GM12878 (cell line): ENCODE measurements around the gene TBRG4. TPM values are rescaled to one million over a fixed set of nuclear protein-coding genes. Genes with fewer than 3 reads are reported as not detected.

ENCODE experiments used
- ATAC-seq: fragments of 200-7000 bp; cut with Tn5 transposase; 3 replicates; pipeline ENCODE4 v1.9.1; 2020; ENCODE audit warnings: mild to moderate bottlenecking, moderate library complexity
- BruUV-seq: library from RNA; stranded (reverse); fragments of 400-500 nt; replicated peaks from 2 replicates; lab custom pipeline; 2021; lab: Mats Ljungman, UMichigan
- CTCF ChIA-PET: fragments of 300-600 bp; sonication (Branson Sonifier 250); formaldehyde crosslinking; extraction: SDS; loops from one replicate; lab custom pipeline; 2021; ENCODE audit warnings: inconsistent platforms; lab: Yijun Ruan, JAX
- POLR2A ChIA-PET: fragments of 350-600 bp; formaldehyde crosslinking; extraction: SDS; loops from one replicate; lab custom pipeline; 2021; ENCODE audit warnings: inconsistent platforms; lab: Charles Lee
- RAD21 ChIA-PET: fragments of 300-600 bp; sonication (Branson Sonifier 250); formaldehyde crosslinking; loops from one replicate; lab custom pipeline; 2023; ENCODE audit warnings: antibody characterized with exemption; ENCODE audit not compliant: unreplicated experiment; lab: Charles Lee
- SMC1A ChIA-PET: fragments of 300-600 bp; sonication (Branson Sonifier 250); formaldehyde crosslinking; loops from one replicate; lab custom pipeline; 2023; ENCODE audit not compliant: unreplicated experiment, uncharacterized antibody; lab: Charles Lee
- DNase-seq: peaks from one replicate; pipeline ENCODE4 v3.0.0-alpha.2; 2011; ENCODE audit warnings: low read depth, low spot score
- FAIRE-seq: peaks from 3 replicates; lab custom pipeline; 2011; peaks lifted over from hg19 to GRCh38; lab: Jason Lieb, UNC
- H2AFZ ChIP-seq: 2 replicates; pipeline ENCODE4 v1.6.0; 2011; ENCODE audit warnings: low read depth, low read length, control low read depth; ENCODE audit not compliant: control insufficient read depth
- H3K27ac ChIP-seq: 2 replicates; pipeline ENCODE4 v1.5.1; 2011; ENCODE audit warnings: control low read depth; ENCODE audit not compliant: control insufficient read depth, insufficient read depth
- H3K27me3 ChIP-seq, 2 experiments: replicated peaks in 1 of 2; 2 replicates each; pipeline versions ENCODE4 v1.6.0 to v1.6.1; 2011; ENCODE audit warnings: low read length in 1 of 2; ENCODE audit not compliant: control insufficient read depth in 2 of 2, insufficient read depth in 2 of 2
- H3K36me3 ChIP-seq, 2 experiments: 2 replicates each; pipeline ENCODE4 v1.5.1; 2011; ENCODE audit warnings: low read length in 1 of 2; ENCODE audit not compliant: control insufficient read depth in 2 of 2, insufficient read depth in 2 of 2
- H3K4me1 ChIP-seq: 2 replicates; pipeline ENCODE4 v1.6.1; 2011; ENCODE audit warnings: mild to moderate bottlenecking, low read length, moderate library complexity, mixed read lengths; ENCODE audit not compliant: control insufficient read depth, insufficient read depth
- H3K4me2 ChIP-seq: 2 replicates; pipeline ENCODE4 v1.6.0; 2011; ENCODE audit warnings: control low read depth; ENCODE audit not compliant: control insufficient read depth, insufficient read depth
- H3K4me3 ChIP-seq: fragments of 200-600 bp; sonication (generic); 2 replicates; pipeline ENCODE4 v1.5.1; 2016
- H3K79me2 ChIP-seq: 2 replicates; pipeline ENCODE4 v1.6.0; 2011; ENCODE audit warnings: low read length; ENCODE audit not compliant: control insufficient read depth, insufficient read depth
- H3K9ac ChIP-seq: 2 replicates; pipeline ENCODE4 v1.8.0; 2011; ENCODE audit warnings: low read length, control low read depth, mixed read lengths; ENCODE audit not compliant: control insufficient read depth, insufficient read depth
- H3K9me3 ChIP-seq: replicated peaks from 3 replicates; pipeline ENCODE4 v1.5.1; 2011; ENCODE audit warnings: mild to moderate bottlenecking, low read length; ENCODE audit not compliant: control insufficient read depth, insufficient read depth
- H4K20me1 ChIP-seq: 2 replicates; pipeline ENCODE4 v1.6.0; 2011; ENCODE audit not compliant: control insufficient read depth, insufficient read depth
- EED ChIP-seq: sonication (generic); IDR thresholded peaks from 2 replicates; pipeline ENCODE4 v1.6.1; 2016; ENCODE audit warnings: antibody characterized with exemption, low read depth
- ETV6 ChIP-seq, 2 experiments: fragments of 450-650 bp in 1 of 2; IDR thresholded peaks in 1 of 2; conservative IDR thresholded peaks in 1 of 2; 2 replicates each; pipeline ENCODE4 v1.6.1; 2014; ENCODE audit warnings: antibody characterized with exemption in 1 of 2, borderline replicate concordance in 1 of 2, low read depth in 1 of 2, mild to moderate bottlenecking in 1 of 2, moderate library complexity in 1 of 2
- JUND ChIP-seq: IDR thresholded peaks from 2 replicates; pipeline ENCODE4 v1.6.1; 2012; ENCODE audit warnings: low read depth, mild to moderate bottlenecking, low read length, improper control_type of control experiment, moderate library complexity
- MYC ChIP-seq: IDR thresholded peaks from 2 replicates; pipeline ENCODE4 v1.6.1; 2011; ENCODE audit warnings: mild to moderate bottlenecking, low read length, moderate library complexity, inconsistent platforms; ENCODE audit not compliant: insufficient read depth, insufficient replicate concordance, insufficient read length, severe bottlenecking
- NFYB ChIP-seq: IDR thresholded peaks from 2 replicates; pipeline ENCODE4 v1.6.1; 2011; ENCODE audit warnings: low read depth, mild to moderate bottlenecking, low read length, improper control_type of control experiment, moderate library complexity; ENCODE audit not compliant: insufficient read depth
- PKNOX1 ChIP-seq: fragments of 450-650 bp; IDR thresholded peaks from 2 replicates; pipeline ENCODE4 v1.6.1; 2016; ENCODE audit warnings: mild to moderate bottlenecking
- POLR2A ChIP-seq: IDR thresholded peaks from 2 replicates; pipeline ENCODE4 v1.6.1; 2011; ENCODE audit warnings: low read depth, mild to moderate bottlenecking, low read length
- RAD51 ChIP-seq: fragments of 450-650 bp; IDR thresholded peaks from 2 replicates; pipeline ENCODE4 v1.6.1; 2016; ENCODE audit warnings: moderate library complexity, mild to moderate bottlenecking, inconsistent platforms
- SRF ChIP-seq, 2 experiments: IDR thresholded peaks; 2 replicates each; pipeline ENCODE4 v1.6.1; 2011; ENCODE audit warnings: low read depth in 2 of 2, low read length in 2 of 2, mild to moderate bottlenecking in 1 of 2, moderate library complexity in 1 of 2
- YY1 ChIP-seq: IDR thresholded peaks from 2 replicates; pipeline ENCODE4 v1.6.1; 2011; ENCODE audit warnings: low read depth, mild to moderate bottlenecking, low read length
- ZNF274 ChIP-seq: IDR thresholded peaks from one replicate; pipeline ENCODE4 v1.8.0; 2011; ENCODE audit not compliant: insufficient read length, insufficient read depth
- WGBS: methylation state at CpG from one replicate; pipeline ENCODE4 v1.1.6; 2016; ENCODE audit warnings: low lambda C conversion rate; ENCODE audit not compliant: insufficient replicate concordance, insufficient coverage; ENCODE audit errors: missing lambda C conversion rate; 5-methylcytosine and 5-hydroxymethylcytosine counted together
- in situ Hi-C: fragments of 300-500 bp; cut with MboI; formaldehyde crosslinking; loops from 9 replicates; pipeline ENCODE4 v1.14.3; 2018; ENCODE audit warnings: mixed read lengths
- intact Hi-C: fragments of 100-400 bp; cut with micrococcal nuclease; formaldehyde crosslinking; loops from one replicate; pipeline ENCODE4 v1.14.2; 2022; ENCODE audit not compliant: unreplicated experiment
- polyA plus RNA-seq, 11 experiments: library from polyadenylated mRNA; depleted of rRNA in 4 of 11; unstranded in 6 of 11; stranded (reverse) in 5 of 11; fragments of >200 nt; fragmentation: Nextera tagmentation in 4 of 11; fragmentation: Illumina TruSeq in 1 of 11; extraction: Ambion mirVana in 4 of 11; extraction: Trizol in 1 of 11; gene quantifications; 1 replicate in 1 of 11; 2 replicates in 10 of 11; pipeline versions ENCODE4 v1.2.1 to v1.2.3, GENCODE V29; 2011 to 2016; ENCODE audit warnings: inconsistent platforms in 2 of 11, missing spikeins in 2 of 11, low read depth in 1 of 11
- total RNA-seq, 4 experiments: library from RNA; depleted of rRNA in 3 of 4; stranded (reverse); fragments of >200 nt in 3 of 4; fragmentation: Illumina TruSeq in 1 of 4; extraction: Trizol in 1 of 4; gene quantifications; 2 replicates each; pipeline versions ENCODE4 v1.2.1 to v1.2.3, GENCODE V29; 2013 to 2021
- TF ChIP-seq, protein P1 (sequence below): fragments of 450-650 bp; IDR thresholded peaks from 2 replicates; pipeline ENCODE4 v1.6.1; 2018; ENCODE audit warnings: borderline replicate concordance, mild to moderate bottlenecking; ENCODE audit not compliant: partially characterized antibody
- TF ChIP-seq, protein P2 (sequence below): IDR thresholded peaks from 2 replicates; pipeline ENCODE4 v1.6.1; 2011; ENCODE audit warnings: low read depth, mild to moderate bottlenecking, low read length, moderate library complexity, borderline replicate concordance; ENCODE audit errors: extremely low read depth

The TBRG4 gene
- total and polyA plus RNA-seq, 10 of the 15 experiments (the other 5 are each of a cell fraction or from before 2014, with no cell fraction given): 8.4 to 130 (median 118) TPM

DNA sequence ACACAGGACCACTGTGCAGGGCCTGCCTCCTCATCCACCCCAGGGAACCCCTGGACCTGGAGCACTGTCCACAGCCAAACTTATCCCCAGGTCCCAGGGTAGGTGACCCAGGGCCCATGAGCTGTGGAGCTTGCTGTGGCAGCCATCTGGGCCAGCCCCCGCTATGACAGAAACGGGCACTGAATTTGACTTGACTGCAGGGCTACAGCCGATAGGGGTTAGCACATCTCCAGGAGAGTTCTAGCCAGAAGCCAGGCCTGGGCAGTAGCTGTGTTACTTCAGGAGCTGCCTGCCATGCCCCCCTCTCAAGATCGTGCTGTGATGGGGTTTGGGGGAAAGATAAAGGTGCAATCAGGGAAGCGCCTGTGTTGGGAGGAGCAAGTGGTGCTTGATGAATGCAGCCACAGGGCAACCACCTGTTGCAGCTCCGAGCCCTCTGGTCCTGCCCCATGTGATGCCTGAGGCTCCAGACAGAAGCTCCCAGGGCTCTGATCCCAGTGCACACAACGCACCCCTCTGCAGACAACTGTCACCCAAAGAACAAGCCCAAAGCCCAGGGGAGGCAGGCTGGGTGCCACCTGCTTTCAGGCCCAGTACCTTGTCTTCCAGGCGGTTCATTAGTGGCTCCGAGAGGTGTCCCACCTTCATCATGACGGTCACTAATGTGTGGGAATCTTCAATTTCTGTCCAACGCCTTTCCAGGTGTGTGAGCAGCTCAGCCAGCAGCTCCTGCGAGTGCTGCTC, 6.5 kb downstream of the TBRG4 start (continued):
- no peak for TF ChIP-seq ETV6 (conservative IDR thresholded peaks at IDR 0.05 in 1 of 2, IDR thresholded peaks at IDR 0.05 in 1 of 2; ENCODE audit: borderline replicate concordance in 1 of 2, low read depth in 1 of 2)
- no peak for TF ChIP-seq SRF (IDR thresholded peaks at IDR 0.05; ENCODE audit: low read depth in 2 of 2, low read length in 2 of 2)
- TF ChIP-seq RAD51: no peak
- TF ChIP-seq MYC: no peak
- no peak for TF ChIP-seq JUND
- no peak for TF ChIP-seq PKNOX1
- no peak for TF ChIP-seq ZNF274
- no peak for TF ChIP-seq YY1

DNA sequence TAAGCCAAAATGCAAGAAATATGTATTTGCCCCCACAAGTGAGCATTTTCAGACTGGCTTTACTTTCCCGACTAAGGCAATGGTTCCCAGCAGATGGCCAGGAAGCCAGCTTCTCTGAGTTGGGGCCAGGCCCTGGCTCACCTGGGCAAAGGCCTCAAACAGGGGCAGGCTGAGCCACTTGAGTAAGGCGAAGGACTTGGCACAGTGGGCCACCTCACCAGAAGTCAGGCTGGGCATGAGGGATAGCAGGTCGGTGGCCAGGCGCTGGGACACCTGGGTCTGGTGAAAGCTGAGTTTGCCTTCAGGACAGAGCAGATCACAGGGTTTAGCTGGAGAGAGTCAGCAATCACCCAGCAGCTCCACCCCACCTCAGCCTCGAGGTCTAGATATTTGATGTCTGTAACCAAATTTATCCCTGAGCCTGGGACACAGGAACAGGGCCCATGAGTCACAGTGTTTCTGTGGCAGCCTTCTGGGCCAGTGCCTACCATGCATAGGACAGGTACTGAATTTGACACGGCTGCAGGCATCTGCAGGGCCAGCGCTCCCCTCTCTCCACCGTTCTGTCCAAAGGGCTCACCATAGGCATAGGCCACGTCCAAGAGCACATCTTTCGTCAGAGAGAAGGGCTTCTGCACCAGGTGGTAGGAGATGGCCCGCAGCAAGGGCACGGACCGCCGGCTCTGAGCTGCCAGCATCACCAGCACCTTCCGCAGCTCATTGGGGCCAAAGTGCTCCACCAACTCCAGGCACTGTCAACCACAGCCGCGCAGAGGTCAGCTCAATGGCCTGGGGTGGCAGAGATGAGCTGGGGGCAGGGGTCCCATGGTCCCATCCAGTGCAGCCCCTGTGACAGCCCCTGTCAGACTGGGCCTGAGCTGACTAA, 7.3 kb downstream of the TBRG4 start:
- no TSS peak for BruUV-seq
- peaks cover 28% of the 10 kb centered on the region for H3K79me2 ChIP-seq

More for the DNA sequence above, 7.3 kb downstream of the TBRG4 start:
- Histone ChIP-seq H3K27me3 (no peaks in the 10 kb centered on the region), H2AFZ (no peak overlapping the region), H3K4me1 (peaks cover 5% of the 10 kb centered on the region), H4K20me1 (peaks cover 6% of the 10 kb centered on the region), H3K9ac (no peak overlapping the region), H3K4me3 (no peak overlapping the region), H3K36me3 (peaks cover 56 to 63% of the 10 kb centered on the region in 2 experiments), H3K9me3 (no peaks in the 10 kb centered on the region), H3K27ac (no peak overlapping the region), H3K4me2 (no peak overlapping the region)
- FAIRE-seq: no peak
- in situ Hi-C loops (no loop called here), intact Hi-C loops (no loop called here)
- ChIA-PET SMC1A (no interaction called here), CTCF (no interaction called here), POLR2A (interaction anchor here (1.0 to 1.1 kb wide), 2 partner anchors 107 to 129 kb away, joined by 3 to 4 read pairs; no protein-coding TSS in a partner anchor), RAD21 (no interaction called here)
- TF ChIP-seq, protein P1, sequence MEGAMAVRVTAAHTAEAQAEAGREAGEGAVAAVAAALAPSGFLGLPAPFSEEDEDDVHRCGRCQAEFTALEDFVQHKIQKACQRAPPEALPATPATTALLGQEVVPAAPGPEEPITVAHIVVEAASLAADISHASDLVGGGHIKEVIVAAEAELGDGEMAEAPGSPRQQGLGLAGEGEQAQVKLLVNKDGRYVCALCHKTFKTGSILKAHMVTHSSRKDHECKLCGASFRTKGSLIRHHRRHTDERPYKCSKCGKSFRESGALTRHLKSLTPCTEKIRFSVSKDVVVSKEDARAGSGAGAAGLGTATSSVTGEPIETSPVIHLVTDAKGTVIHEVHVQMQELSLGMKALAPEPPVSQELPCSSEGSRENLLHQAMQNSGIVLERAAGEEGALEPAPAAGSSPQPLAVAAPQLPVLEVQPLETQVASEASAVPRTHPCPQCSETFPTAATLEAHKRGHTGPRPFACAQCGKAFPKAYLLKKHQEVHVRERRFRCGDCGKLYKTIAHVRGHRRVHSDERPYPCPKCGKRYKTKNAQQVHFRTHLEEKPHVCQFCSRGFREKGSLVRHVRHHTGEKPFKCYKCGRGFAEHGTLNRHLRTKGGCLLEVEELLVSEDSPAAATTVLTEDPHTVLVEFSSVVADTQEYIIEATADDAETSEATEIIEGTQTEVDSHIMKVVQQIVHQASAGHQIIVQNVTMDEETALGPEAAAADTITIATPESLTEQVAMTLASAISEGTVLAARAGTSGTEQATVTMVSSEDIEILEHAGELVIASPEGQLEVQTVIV: no peak
- TF ChIP-seq, protein P2, sequence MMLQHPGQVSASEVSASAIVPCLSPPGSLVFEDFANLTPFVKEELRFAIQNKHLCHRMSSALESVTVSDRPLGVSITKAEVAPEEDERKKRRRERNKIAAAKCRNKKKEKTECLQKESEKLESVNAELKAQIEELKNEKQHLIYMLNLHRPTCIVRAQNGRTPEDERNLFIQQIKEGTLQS: no peak
- no peak for TF ChIP-seq NFYB
- TF ChIP-seq POLR2A: peak; percentile 48; the same call in 1 of the 2 replicates
- no peak for TF ChIP-seq EED
- ATAC-seq: no peak
- WGBS: 92% methylated on average over 17 of the region's 17 CpGs
- DNase-seq: no peak
